HG03354 (cell line): ENCODE measurements around the gene SNCG.

Experiments
- ATAC-seq: cut with Tn5 transposase; IDR thresholded peaks from one replicate; pipeline ENCODE4 v1.9.1; 2021; ENCODE audit warnings: mild to moderate bottlenecking; ENCODE audit not compliant: unreplicated experiment, poor library complexity, severe bottlenecking

The SNCG gene

DNA sequence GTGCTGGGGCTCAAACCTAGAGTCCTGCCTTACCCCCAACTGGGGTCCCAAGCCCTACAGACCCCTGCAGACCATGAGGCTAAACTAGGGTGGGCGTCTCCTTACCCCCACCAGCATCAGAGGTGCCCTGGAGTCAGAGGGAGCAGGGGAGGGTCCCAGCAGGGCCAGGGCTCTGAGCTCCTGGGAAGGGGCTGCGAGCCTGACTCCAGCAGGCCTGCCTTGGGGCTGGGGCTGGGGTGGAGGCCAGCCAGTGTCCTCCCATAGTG lies 1.3 kb downstream of the SNCG start:
- no peak for ATAC-seq

GRCh38 chr10:86960003-86960862 lies 1.8 kb downstream of the SNCG start:
- peak; percentile 78 for ATAC-seq

DNA sequence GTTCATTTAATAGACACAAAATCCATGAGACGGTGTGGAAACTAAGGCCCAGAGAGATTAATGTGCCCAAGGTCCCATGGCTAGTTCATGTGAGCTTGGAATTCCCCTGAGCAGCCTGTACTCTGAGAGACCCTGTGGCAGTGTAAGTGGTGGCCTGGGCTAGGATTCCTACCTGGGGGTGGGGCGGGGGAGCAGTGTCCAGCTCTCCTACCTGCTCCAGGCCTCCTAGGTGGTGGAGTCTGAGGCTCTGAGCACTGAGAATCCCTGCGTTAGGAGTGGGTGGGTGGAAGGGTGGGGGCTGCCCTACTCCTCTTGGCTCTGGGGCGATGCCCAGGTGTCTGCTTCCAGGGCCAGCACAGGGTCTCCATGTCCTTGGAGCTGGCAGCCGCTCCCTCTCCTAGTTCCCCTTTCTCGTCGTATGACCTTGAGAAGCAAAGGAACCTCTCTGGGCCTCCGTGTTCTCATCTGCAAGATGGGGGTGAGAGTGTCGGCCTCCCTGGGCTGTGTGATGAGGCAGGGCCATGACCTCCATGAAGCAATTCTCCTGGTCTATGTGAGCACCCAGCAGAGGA lies 2.5 kb downstream of the SNCG start:
- no peak for ATAC-seq

DNA sequence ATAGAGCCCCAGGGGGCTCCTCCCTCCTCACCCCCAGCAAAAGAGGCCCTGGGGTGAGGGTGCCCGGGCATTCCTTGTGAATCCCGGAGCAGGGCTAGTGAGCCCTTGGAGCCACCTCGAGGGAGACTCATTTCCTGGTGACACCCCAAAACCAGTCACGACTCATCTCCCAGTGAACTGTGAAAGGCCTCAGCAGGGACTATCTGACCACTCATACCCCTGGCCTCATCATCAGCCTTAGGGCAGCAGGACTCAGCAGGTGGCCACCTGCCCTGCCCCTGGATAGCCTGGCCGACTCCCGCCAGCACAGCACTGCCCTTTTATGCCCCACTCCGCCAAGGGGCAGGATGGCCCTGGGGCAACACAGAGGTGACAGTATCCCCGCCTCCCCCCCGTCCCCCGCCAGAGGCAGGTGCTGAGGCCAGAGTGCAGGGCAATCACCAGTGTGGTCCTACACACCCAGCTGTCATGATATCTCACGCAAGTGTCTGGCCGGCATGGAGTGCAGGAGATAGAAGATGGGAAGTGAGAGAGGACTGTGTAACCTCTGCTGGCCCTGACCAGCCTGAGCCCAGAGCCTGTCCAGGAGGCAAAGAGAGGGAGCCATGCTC lies 3.2 kb downstream of the SNCG start:
- ATAC-seq = no peak

DNA sequence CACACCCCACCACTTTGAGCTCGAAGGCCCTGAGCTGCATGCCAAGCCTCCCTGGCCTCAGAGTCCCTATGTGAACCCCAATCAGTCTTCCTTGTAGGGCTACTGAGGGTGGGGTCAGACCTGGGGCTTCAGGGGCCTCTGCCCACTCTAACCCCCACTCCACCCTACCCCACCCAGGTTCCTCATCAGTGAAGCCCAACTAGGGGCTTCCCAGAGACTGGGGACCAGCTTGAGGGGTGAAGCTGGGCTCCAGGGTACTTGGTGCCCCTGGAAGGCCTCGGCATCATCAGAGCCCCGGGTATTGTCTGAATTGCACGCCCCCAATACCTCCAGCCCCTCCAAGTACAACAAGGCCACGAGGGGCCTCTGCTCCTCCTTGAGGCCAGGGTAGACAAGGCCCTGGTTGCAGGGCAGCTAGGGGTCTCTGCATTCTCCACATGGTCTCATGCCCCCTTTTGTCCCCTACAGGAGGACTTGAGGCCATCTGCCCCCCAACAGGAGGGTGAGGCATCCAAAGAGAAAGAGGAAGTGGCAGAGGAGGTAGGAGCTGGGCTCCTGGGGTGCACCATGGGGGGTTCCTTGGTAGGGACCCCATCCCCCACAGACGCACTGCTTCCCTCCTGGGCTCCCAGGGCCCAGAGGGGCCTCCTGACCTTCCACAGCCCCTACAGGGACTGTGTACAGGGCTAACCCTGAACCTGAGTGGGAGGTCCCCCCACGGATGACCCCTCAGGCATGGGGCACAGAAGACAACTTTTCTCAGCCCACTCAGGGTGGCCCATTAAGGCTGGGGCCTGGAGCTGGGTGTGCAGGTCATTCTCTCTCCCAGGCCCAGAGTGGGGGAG lies 4.0 kb downstream of the SNCG start:
- ATAC-seq = no peak

- ATAC-seq = no peak
Observed at GRCh38 chr10:86962981-86963310, 4.5 kb downstream of the SNCG start.

DNA sequence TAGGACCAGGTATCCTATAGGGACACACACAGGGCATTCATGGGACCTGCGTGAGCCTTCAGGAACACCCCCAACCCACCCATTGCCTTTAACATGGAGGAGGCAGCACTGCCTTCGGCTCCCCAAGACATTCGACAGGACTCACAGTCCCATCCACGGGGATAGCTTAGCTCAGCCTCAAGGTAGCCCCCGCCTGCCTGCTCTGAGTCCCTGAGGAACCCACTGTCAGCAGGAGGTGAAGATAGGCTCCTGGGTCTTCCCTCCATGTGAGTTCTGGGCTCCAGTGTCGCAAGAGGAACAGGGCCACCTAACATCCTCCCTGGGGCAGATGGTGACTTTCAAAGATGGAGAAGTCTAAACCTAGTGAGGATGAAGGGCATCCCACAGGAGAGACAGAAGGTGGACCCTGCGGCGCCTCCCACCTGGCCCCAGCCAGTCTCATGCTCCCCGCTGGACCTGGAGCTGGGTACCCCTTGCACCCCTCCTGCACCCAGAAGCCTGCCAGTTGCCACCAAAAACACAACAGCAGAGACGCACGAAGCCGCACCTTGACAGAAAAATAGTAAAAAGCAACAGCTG lies 5.0 kb downstream of the SNCG start:
- ATAC-seq = no peak

DNA sequence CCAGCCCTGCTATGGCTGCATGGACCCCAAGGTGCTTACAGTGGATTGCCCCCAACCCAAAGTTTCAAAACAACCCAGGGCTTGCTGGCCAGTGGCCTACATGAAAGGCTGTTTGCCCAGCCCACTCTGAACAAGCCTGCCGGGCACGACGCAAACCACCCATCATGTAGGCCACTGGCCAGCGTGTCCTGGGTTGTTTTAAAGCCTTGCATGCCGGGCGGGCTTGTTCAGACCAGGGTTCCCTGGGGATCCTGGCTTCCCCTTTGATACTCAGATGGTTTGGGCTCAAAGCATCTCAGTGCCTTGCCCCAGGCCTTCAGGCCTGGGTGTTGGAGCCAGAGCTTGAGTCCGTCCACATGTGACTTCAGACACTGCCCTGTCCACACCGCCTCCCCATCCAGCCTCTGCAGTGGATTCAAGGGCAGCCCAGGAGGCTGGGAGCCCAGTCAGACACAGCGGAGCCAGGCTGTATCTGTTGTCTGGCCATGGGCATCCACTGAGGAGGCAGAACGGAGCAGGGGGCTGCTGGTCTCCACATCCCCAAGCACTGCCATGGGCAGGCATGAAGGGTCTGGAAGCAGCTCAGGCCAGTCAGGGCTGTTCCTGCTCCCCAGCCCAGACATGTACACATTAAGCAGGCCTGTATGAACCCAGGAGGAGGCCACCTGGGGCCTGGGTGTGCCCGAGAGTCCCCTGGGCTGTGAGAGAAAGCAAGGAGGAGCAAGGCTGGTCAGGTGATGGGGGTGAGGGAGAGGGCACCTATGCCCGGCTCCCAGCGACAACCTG lies 5.9 kb downstream of the SNCG start:
- no peak for ATAC-seq

DNA sequence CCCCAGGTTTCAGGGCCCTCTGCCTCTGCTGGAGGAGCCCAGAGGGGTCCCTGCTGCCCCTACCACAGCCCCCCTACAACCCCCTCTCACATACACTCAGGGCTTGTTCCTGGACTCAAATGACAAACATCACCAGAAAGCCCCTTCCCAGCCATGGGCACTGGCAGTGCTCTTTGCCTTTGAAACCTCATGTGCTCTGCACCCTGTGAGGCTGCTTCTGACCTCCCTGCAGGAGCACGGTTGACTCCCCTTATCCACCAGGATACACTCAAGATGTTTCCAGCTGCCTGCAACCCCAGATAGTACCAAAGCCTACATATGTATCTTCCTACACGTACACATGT lies 6.4 kb downstream of the SNCG start:
- no peak for ATAC-seq

DNA sequence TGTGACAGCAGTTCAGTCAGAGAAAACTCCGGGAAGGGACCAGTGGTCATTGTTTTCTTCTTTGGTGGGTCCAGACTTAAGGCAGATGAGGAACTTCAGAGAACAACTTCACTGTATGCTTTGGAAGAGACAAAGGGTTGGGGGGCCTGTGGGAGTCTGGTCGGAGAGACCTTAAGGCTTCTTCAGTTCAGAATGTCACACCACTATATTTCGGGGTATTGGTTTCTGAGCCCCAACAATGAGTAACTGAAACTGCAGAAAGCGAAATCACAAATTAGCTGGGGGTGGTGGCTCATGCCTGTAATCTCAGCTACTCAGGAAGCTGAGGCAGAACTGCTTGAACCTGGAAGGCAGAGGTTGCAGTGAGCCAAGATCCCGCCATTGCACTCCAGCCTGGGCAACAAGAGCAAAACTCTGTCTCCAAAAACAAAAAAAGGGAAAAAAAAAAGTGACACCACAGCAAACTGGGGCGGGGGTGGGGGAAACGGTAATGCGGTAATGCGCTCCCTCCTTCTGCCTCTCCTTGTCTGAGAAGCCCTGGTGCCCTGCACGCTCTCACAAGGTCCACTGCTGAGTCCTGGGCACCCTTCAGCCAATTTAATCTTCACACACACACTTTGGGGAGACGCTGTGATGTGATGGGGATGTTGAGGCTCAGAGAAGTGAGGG lies 7.7 kb downstream of the SNCG start:
- ATAC-seq = peak; percentile 24

DNA sequence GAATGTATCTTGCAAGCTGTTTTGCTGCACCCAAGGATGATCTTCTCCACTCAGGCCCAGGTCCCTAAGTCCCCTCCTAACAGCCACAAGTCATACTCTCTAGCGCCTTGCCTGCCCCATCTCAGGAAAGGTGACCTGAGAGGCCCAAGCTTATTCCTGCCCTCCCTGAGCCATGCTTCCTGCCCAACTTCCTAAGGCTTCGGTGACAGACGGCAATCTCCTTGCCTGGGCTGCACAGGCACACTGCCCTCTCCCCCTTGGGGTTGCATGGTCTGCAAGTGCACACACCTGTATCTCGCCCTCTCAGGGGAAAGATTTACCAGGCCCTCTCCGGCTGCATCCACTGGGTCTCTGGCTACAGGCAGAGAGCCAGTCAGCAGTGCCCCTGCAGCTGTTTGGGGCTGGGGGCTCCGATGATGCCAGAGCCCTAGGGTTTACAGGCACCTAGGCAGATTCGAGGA lies 9.1 kb downstream of the SNCG start:
- no peak for ATAC-seq

DNA sequence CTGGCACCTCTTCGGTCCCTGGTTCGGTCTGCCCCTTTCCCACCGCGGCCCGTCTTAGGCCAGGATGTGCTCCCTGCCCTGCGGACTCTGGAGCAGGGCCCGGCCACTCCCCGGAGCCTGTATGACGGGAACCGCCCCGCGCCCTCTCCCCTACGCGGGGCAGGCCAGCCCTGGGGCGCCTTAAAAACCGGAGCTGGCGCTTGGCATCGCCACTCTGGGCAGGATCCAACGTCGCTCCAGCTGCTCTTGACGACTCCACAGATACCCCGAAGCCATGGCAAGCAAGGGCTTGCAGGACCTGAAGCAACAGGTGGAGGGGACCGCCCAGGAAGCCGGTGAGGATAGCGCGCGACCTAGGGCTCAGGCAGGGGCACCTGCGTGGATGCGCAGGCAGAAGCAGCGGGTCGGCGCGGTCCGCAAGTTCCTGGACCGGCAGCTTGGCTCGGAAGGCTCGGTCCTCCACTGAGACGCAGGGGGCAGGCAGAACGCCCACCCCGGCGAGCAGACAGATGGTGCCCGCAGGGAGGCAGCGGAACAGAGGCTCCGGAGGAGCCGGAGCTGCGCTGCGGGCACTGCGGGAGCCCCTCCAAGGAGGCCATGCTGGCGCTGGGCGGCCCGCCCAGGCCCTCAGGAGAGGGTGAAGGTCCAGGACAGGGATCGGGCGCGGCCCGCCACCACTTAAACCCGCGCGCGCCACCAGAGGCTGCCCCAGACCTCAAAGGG lies 10.0 kb downstream of the SNCG start, which contains the start of gene ADIRF:
Gene ADIRF, plus strand, starts transcription at position 212 of the 723 bp plus-strand sequence. Its CDS starts 63 bp downstream, at position 275.
- no peak for ATAC-seq

DNA sequence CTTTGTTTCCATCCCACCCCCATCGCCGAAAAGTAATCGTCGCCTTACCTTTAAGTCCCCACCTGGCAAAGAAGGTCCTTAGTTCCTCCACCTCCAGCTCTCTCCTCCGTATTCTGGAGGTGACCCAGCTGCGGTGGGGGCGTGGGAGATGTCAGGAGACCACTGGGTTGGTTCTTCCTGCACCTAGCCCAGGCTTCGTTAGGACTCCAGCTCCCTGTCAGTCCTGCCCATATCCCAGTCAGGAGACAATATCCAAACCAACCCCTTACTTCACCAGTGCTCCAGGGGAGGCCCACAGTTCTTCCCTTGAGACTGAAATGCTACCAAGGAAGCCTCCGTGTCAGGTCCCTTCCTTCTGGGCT lies 10.6 kb downstream of the SNCG start:
- ATAC-seq = no peak

DNA sequence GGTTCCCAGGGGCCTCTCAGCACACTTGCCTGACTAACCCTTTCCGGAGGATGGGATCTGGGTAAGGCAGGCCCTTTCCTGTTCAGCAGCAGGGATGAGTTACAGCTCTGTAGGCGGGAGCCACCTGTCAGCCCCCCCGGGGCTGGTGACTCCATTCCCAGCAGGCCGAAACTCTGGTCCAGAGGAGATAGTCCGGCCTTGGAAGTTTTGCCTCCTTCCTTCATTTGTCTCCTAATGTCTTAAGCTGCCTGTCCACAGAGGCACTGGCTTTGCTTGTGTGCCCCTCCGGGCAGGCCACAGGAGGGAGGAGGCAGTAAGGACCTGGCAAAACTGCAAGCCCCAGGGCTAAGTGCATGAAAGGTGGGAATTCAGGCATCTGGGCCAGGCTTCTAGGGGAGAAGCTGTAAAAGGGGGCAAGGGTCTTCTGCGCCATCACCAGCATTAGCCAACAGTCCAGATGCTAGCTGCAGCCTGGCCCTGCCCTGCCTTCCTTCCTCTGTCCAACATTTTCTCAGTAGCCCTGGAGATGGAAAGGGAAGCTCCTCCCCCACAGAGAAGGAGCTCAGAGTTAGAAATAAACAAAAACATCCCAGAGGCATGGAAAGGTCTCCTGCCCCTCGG lies 11.1 kb downstream of the SNCG start:
- ATAC-seq = no peak

DNA sequence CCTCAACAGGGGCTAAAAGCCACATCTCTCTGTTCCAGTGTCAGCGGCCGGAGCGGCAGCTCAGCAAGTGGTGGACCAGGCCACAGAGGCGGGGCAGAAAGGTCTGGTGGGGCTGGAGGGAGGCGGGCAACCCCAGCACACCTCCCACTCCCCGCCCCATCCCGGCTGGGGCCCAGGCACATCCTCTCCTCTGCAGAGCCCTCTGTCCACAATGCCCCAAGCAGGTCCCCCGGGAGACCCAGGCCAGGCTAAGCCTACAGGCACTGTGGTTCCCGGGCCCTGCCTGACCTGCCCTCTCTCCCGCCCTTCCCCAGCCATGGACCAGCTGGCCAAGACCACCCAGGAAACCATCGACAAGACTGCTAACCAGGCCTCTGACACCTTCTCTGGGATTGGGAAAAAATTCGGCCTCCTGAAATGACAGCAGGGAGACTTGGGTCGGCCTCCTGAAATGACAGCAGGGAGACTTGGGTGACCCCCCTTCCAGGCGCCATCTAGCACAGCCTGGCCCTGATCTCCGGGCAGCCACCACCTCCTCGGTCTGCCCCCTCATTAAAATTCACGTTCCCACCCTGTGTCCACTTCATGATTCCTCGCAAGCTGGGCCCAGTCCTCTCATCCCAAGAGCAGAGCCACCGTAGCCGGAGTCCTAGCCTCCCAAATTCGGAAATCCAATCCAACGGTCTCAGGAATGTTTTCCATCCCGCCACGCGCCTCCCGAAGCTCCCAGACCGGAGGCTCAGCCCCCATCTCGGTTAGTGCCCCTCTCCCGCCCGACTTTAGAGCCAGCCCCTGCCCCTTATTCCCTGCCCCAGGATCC lies 12.0 kb downstream of the SNCG start:
- no peak for ATAC-seq

DNA sequence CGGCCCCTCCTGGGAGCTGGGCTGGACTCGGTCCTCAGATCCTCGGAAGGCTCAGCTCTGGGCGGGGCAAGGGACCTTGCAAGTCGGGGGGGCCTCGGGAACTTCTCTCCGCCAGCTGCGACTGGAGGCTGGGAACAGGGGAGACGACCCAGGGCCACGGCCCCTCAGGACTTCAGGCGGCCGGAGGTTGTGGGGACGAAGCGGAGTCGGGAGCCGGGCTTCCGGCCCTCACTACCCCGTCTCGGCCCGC lies 12.5 kb downstream of the SNCG start:
- ATAC-seq = no peak

DNA sequence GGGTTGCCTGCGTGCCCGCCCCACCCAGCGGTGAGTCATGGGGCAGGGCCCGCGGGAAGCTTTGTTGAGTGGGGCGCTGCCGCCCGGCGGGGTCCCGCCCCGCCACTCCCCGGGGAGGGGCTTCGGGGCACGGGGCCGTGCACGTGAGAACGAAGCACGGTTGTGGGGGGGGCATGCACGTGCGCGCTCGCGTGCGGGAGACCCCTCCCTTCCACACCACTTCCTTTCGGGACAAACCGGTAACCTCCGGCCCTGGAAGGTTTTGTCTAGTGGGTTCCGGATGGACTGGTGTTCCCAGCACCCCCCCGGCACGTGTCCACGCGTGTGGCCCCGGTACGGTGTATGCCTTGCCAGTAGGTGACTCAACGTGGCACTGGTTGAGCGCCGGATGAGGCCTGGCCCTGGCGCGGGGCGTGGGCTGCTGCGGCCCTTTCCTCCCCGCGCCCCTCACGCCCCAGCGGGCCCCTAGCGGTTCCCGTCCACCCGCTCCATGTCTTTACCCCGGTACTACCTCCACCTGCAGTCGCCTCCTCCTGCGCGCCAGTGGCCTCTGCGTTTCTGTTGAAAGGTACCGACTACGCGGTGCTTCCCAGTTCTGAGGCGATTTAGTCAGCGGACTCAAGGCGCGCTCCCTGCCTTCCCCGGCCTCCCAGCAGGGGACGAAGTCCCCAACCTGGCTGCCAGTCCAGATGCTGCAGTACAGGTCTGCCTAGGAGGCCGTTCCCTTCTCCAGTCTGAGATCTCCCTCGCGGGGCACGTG lies 13.0 kb downstream of the SNCG start:
- peak; percentile 79 for ATAC-seq
